Measurements from ENCODE around the gene ESPN.
"Not testable (repeated sequence)": the region's sequence is repeated elsewhere in the genome, so short reads cannot be mapped to it uniquely, and the experiment has no call there.

The ESPN gene

GRCh38 chr1:6393400-6394187 lies 31.0 kb upstream of the ESPN start, which contains the start of gene ACOT7:
TSS of gene ACOT7 (minus strand) at chr1:6393767. CDS start at chr1:6393399, 368 bp downstream.
- intact Hi-C loops (cut with DNase I; ENCODE audit: low total_unique reads) = loop anchor here (2.0 to 5.0 kb wide), 2 partner anchors 195 to 401 kb away; partner anchors contain the start of genes NPHP4 and RPL22
- no peaks in the 10 kb centered on the region for H3K36me3 ChIP-seq
- TF ChIP-seq, protein P1, sequence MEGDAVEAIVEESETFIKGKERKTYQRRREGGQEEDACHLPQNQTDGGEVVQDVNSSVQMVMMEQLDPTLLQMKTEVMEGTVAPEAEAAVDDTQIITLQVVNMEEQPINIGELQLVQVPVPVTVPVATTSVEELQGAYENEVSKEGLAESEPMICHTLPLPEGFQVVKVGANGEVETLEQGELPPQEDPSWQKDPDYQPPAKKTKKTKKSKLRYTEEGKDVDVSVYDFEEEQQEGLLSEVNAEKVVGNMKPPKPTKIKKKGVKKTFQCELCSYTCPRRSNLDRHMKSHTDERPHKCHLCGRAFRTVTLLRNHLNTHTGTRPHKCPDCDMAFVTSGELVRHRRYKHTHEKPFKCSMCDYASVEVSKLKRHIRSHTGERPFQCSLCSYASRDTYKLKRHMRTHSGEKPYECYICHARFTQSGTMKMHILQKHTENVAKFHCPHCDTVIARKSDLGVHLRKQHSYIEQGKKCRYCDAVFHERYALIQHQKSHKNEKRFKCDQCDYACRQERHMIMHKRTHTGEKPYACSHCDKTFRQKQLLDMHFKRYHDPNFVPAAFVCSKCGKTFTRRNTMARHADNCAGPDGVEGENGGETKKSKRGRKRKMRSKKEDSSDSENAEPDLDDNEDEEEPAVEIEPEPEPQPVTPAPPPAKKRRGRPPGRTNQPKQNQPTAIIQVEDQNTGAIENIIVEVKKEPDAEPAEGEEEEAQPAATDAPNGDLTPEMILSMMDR (IDR thresholded peaks at IDR 0.05) = peak in 1 of 2 experiments; percentile 21

DNA sequence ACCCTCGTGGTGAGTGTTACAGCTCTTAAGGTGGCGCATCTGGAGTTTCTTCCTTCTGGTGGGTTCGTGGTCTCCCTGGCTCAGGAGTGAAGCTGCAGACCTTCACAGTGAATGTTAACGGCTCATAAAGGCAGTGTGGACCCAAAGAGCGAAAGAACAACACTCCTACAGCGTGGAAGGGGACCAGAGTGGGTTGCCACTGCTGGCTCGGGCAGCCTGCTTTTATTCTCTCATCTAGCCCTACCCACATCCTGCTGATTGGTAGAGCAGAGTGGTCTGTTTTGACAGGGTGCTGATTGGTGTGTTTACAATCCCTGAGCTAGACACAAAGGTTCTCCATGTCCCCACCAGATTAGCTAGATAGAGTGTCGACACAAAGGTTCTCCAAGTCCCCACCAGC lies 29.4 kb upstream of the ESPN start:
- DNase-seq; H3K36me3 ChIP-seq; H3K4me3 ChIP-seq; H3K9me3 ChIP-seq; intact Hi-C loops (cut with DNase I; ENCODE audit: low total_unique reads); H3K27ac ChIP-seq: not testable (repeated sequence)
- peaks cover 0 to 18% (median 12%) of the 10 kb centered on the region in 4 donors for H3K4me1 ChIP-seq
- peaks cover 0 to 13% of the 10 kb centered on the region in 2 donors for H3K27me3 ChIP-seq

More at GRCh38 chr1:6393400-6394187, 31.0 kb upstream of the ESPN start, which contains the start of gene ACOT7:
- peak; percentile 83 to 92 for DNase-seq
- H3K4me3 ChIP-seq = peak within 1 kb of the TSS; percentile 58 to 73
- peak within 1 kb of the TSS; percentile 92 to 97 for H3K27ac ChIP-seq
- peaks cover 0 to 2% of the 10 kb centered on the region in 2 donors for H3K27me3 ChIP-seq
- H3K9me3 ChIP-seq = no peaks in the 10 kb centered on the region
- peaks cover 0 to 18% (median 12%) of the 10 kb centered on the region in 4 donors for H3K4me1 ChIP-seq

DNA sequence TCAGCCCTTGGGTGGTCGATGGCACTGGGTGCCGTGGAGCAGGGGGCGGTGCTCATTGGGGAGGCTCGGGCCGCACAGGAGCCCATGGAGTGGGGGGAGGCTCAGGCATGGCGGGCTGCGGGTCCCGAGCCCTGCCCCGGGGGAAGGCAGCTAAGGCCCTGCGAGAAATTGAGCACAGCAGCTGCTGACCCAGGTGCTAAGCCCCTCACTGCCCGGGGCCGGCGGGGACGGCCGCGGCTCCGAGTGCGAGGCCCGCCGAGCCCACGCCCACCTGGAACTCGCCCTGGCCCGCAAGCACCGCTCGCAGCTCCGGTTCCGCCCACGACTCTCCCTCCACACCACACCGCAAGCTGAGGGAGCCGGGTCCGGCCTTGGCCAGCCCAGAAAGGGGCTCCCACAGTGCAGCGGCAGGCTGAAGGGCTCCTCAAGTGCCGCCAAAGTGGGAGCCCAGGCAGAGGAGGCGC lies 28.8 kb upstream of the ESPN start:
- H3K36me3 ChIP-seq; H3K27ac ChIP-seq; DNase-seq; intact Hi-C loops (cut with DNase I; ENCODE audit: low total_unique reads); H3K4me3 ChIP-seq; H3K9me3 ChIP-seq: not testable (repeated sequence)
- Histone ChIP-seq H3K4me1 (peaks cover 0 to 18% (median 12%) of the 10 kb centered on the region in 4 donors), H3K27me3 (peaks cover 0 to 16% of the 10 kb centered on the region in 2 donors)

DNA sequence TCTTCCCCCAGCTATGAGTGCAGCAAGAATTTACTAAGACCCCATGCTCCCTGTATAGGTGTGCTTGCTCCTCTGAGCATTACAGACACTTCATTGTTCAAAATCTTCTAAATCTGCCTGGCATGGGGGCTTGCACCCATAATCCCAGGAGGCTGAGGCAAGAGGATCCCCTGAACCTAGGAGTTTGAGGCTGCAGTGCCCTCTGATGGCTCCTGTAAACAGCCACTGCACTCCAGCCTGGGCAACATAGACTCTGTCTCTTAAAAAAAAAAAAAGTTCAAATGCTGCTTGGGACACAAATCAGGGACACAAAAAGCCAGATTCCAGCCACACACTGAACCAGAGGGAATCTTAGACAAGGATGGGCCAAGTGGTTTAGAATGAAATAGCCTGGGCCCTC lies 27.6 kb upstream of the ESPN start:
- peaks cover 0 to 15% (median 12%) of the 10 kb centered on the region in 4 donors for H3K4me1 ChIP-seq
- DNase-seq = no peak
- peaks cover 0 to 16% of the 10 kb centered on the region in 2 donors for H3K27me3 ChIP-seq
- no peaks in the 10 kb centered on the region for H3K36me3 ChIP-seq
- no peaks in the 10 kb centered on the region for H3K9me3 ChIP-seq
- H3K4me3 ChIP-seq = no peak overlapping the region
- intact Hi-C loops (cut with DNase I; ENCODE audit: low total_unique reads) = no loop called here
- H3K27ac ChIP-seq = no peak overlapping the region
- TF ChIP-seq, protein P1 (IDR thresholded peaks at IDR 0.05) = no peak

DNA sequence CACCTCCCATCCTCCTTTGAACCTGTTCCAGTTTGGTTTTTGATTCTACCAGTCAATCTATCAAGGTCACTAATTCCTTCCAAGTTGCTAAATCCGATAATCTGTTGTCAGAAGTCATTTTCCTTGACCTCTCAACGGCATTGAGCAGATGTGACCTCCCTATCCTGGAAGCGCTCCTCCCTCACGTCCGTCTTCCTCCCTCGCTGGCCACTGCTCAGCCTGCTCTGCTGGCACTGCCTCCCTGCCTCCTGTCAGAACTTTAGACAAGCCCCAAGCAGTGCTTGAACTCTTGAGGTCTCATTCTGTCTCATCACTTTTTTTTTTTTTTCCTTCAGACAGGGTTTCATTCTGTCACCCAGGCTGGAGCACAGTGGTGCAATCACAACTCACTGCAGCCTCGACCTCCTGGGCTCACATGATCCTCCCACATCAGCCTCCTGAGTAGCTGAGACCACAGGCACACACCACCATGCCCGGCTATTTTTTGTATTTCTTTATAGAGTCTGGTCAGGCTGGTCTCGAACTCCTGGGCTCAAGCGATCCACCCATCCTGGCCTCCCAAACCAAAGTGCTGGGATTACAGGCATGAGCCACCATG lies 26.6 kb upstream of the ESPN start:
- DNase-seq = no peak

GRCh38 chr1:6399294-6399693 lies 25.3 kb upstream of the ESPN start:
- peaks cover 0 to 21% of the 10 kb centered on the region in 2 donors for H3K27me3 ChIP-seq
- TF ChIP-seq, protein P1 (IDR thresholded peaks at IDR 0.05) = no peak
- no peaks in the 10 kb centered on the region for H3K9me3 ChIP-seq
- peaks cover 0 to 2% (median under 1%) of the 10 kb centered on the region in 4 donors for H3K4me1 ChIP-seq
- no peaks in the 10 kb centered on the region for H3K36me3 ChIP-seq
- DNase-seq = no peak
- H3K4me3 ChIP-seq = no peak overlapping the region
- intact Hi-C loops (cut with DNase I; ENCODE audit: low total_unique reads) = no loop called here
- no peak overlapping the region for H3K27ac ChIP-seq

More for the DNA sequence above, 26.6 kb upstream of the ESPN start:
- Histone ChIP-seq H3K4me3 (no peak overlapping the region), H3K36me3 (no peaks in the 10 kb centered on the region), H3K27me3 (peaks cover 0 to 19% of the 10 kb centered on the region in 2 donors), H3K27ac (no peak overlapping the region), H3K9me3 (no peaks in the 10 kb centered on the region), H3K4me1 (peaks cover 0 to 6% (median 4%) of the 10 kb centered on the region in 4 donors)
- TF ChIP-seq, protein P1 (IDR thresholded peaks at IDR 0.05) = no peak
- intact Hi-C loops (cut with DNase I; ENCODE audit: low total_unique reads) = no loop called here
